HEK293 (cell line): ENCODE data around the gene ARPC2.
A peak's percentile ranks its signal among the peaks of the same experiment; 100 is the strongest.

Source experiments
- CTCF ChIA-PET: fragments of 350-600 bp; formaldehyde crosslinking; extraction: SDS; loops from one replicate; lab custom pipeline; 2021; ENCODE audit warnings: antibody characterized with exemption; lab: Yijun Ruan, JAX
- POLR2A ChIA-PET: fragments of 300-600 bp; formaldehyde crosslinking; extraction: SDS; loops from one replicate; lab custom pipeline; 2020; ENCODE audit warnings: antibody characterized with exemption, inconsistent platforms; lab: Yijun Ruan, JAX
- H3K27ac ChIP-seq: fragments of 200-500 bp; sonication (Bioruptor generic); 2 replicates; pipeline ENCODE4 v1.5.1; 2014; ENCODE audit warnings: low read depth, low read length, control low read depth, inconsistent platforms; ENCODE audit errors: extremely low read depth
- H3K36me3 ChIP-seq, 2 experiments: fragments of 200-500 bp in 1 of 2; sonication (Bioruptor generic) in 1 of 2; 1 replicate in 1 of 2; 2 replicates in 1 of 2; pipeline ENCODE4 v1.5.1; 2014 to 2017; ENCODE audit warnings: inconsistent platforms in 2 of 2, low read length in 2 of 2; ENCODE audit not compliant: control insufficient read depth in 2 of 2, insufficient read depth in 1 of 2
- H3K4me1 ChIP-seq: fragments of 200-500 bp; sonication (Bioruptor generic); 2 replicates; pipeline ENCODE4 v1.5.1; 2014; ENCODE audit warnings: mild to moderate bottlenecking, low read length, inconsistent platforms; ENCODE audit not compliant: control insufficient read depth, insufficient read depth
- H3K4me3 ChIP-seq: 2 replicates; pipeline ENCODE4 v1.5.1; 2011; ENCODE audit warnings: low read depth, mild to moderate bottlenecking, control low read depth, low read length, moderate library complexity
- H3K9me3 ChIP-seq: fragments of 200-500 bp; sonication (Bioruptor generic); 2 replicates; pipeline ENCODE4 v1.5.1; 2014; ENCODE audit warnings: low read depth, low read length, inconsistent platforms; ENCODE audit not compliant: control insufficient read depth, insufficient read depth
- EGR2 ChIP-seq: fragments of 450-650 bp; formaldehyde crosslinking; IDR thresholded peaks from 2 replicates; pipeline ENCODE4 v1.5.1; 2016; ENCODE audit warnings: low read depth, missing biosample characterization, missing genetic modification characterization
- KLF10 ChIP-seq: fragments of 450-650 bp; IDR thresholded peaks from 2 replicates; pipeline ENCODE4 v1.5.1; 2018; ENCODE audit warnings: missing biosample characterization, mild to moderate bottlenecking, missing genetic modification characterization
- OVOL3 ChIP-seq: fragments of 450-650 bp; formaldehyde crosslinking; IDR thresholded peaks from 2 replicates; pipeline ENCODE4 v1.5.1; 2016; ENCODE audit warnings: missing biosample characterization, missing genetic modification characterization
- SP3 ChIP-seq: fragments of 450-650 bp; formaldehyde crosslinking; IDR thresholded peaks from 2 replicates; pipeline ENCODE4 v1.5.1; 2016; ENCODE audit warnings: missing biosample characterization, missing genetic modification characterization
- ZNF266 ChIP-seq: fragments of 450-650 bp; formaldehyde crosslinking; IDR thresholded peaks from 2 replicates; pipeline ENCODE4 v1.5.1; 2016; ENCODE audit warnings: missing biosample characterization, missing genetic modification characterization, low read depth
- ZNF324 ChIP-seq: fragments of 450-650 bp; formaldehyde crosslinking; IDR thresholded peaks from 2 replicates; pipeline ENCODE4 v1.5.1; 2016; ENCODE audit warnings: missing biosample characterization, missing genetic modification characterization
- ZNF366 ChIP-seq: fragments of 450-650 bp; formaldehyde crosslinking; conservative IDR thresholded peaks from 2 replicates; pipeline ENCODE4 v1.5.1; 2016; ENCODE audit warnings: missing biosample characterization, missing genetic modification characterization
- ZNF510 ChIP-seq: fragments of 450-650 bp; formaldehyde crosslinking; IDR thresholded peaks from 2 replicates; pipeline ENCODE4 v1.5.1; 2018; ENCODE audit warnings: mild to moderate bottlenecking, missing genetic modification characterization, missing biosample characterization; ENCODE audit not compliant: insufficient replicate concordance
- ZNF514 ChIP-seq: fragments of 450-650 bp; formaldehyde crosslinking; IDR thresholded peaks from 2 replicates; pipeline ENCODE4 v1.5.1; 2016; ENCODE audit warnings: missing biosample characterization, missing genetic modification characterization
- ZNF518A ChIP-seq: fragments of 450-650 bp; formaldehyde crosslinking; conservative IDR thresholded peaks from 2 replicates; pipeline ENCODE4 v1.5.1; 2016; ENCODE audit warnings: low read depth, missing biosample characterization, missing genetic modification characterization
- ZNF555 ChIP-seq: fragments of 450-650 bp; formaldehyde crosslinking; conservative IDR thresholded peaks from 2 replicates; pipeline ENCODE4 v1.5.1; 2017; ENCODE audit warnings: missing biosample characterization, mild to moderate bottlenecking, missing genetic modification characterization, inconsistent platforms
- ZNF623 ChIP-seq: fragments of 450-650 bp; formaldehyde crosslinking; IDR thresholded peaks from 2 replicates; pipeline ENCODE4 v1.5.1; 2016; ENCODE audit warnings: missing biosample characterization, missing genetic modification characterization
- ZNF629 ChIP-seq: fragments of 450-650 bp; formaldehyde crosslinking; IDR thresholded peaks from 2 replicates; pipeline ENCODE4 v1.5.1; 2017; ENCODE audit warnings: missing biosample characterization, missing genetic modification characterization
- ZNF76 ChIP-seq: fragments of 450-650 bp; formaldehyde crosslinking; IDR thresholded peaks from 2 replicates; pipeline ENCODE4; 2016; ENCODE audit warnings: low read depth, missing biosample characterization, missing genetic modification characterization, borderline replicate concordance
- ZNF777 ChIP-seq: fragments of 450-650 bp; formaldehyde crosslinking; IDR thresholded peaks from 2 replicates; pipeline ENCODE4 v1.5.1; 2017; ENCODE audit warnings: missing biosample characterization, missing genetic modification characterization, borderline replicate concordance
- ZNF837 ChIP-seq: fragments of 450-650 bp; formaldehyde crosslinking; IDR thresholded peaks from 2 replicates; pipeline ENCODE4 v1.5.1; 2016; ENCODE audit warnings: missing biosample characterization, missing genetic modification characterization
- ZSCAN23 ChIP-seq: fragments of 450-650 bp; formaldehyde crosslinking; IDR thresholded peaks from 2 replicates; pipeline ENCODE4 v1.5.1; 2016; ENCODE audit warnings: missing biosample characterization, missing genetic modification characterization
- TF ChIP-seq, protein P1 (sequence below): fragments of 450-650 bp; formaldehyde crosslinking; IDR thresholded peaks from 2 replicates; pipeline ENCODE4 v1.5.1; 2016; ENCODE audit warnings: missing biosample characterization, missing genetic modification characterization, borderline replicate concordance
- TF ChIP-seq, protein P2 (sequence below): fragments of 450-650 bp; formaldehyde crosslinking; IDR thresholded peaks from 2 replicates; pipeline ENCODE4 v1.5.1; 2016; ENCODE audit warnings: missing biosample characterization, missing genetic modification characterization
- TF ChIP-seq, protein P3 (sequence below): fragments of 450-650 bp; formaldehyde crosslinking; IDR thresholded peaks from 2 replicates; pipeline ENCODE4 v1.5.1; 2016; ENCODE audit warnings: missing biosample characterization, missing genetic modification characterization, low read depth

Gene ARPC2

GRCh38 chr2:218226903-218227302, 9.9 kb downstream of the ARPC2 start:
- Histone ChIP-seq H3K27ac (no peak overlapping the region), H3K4me3 (no peak overlapping the region), H3K36me3 (peaks cover 34 to 79% of the 10 kb centered on the region in 2 experiments), H3K4me1 (peaks cover 21% of the 10 kb centered on the region), H3K9me3 (no peaks in the 10 kb centered on the region)
- CTCF ChIA-PET: interaction anchor here (0.7 kb wide), 1 partner anchor 59 kb away, joined by 3 read pairs; no protein-coding TSS in a partner anchor
- TF ChIP-seq ZNF837 (tag by site-specific recombination) (no peak), ZNF518A (tag by site-specific recombination) (no peak), ZNF623 (tag by site-specific recombination) (no peak), ZNF266 (tag by site-specific recombination) (no peak), ZNF555 (tag by site-specific recombination) (no peak)
- POLR2A ChIA-PET: interaction anchor here (2.0 kb wide), 1 partner anchor 10 kb away, joined by 9 read pairs; the partner anchor contains the start of gene ARPC2

DNA sequence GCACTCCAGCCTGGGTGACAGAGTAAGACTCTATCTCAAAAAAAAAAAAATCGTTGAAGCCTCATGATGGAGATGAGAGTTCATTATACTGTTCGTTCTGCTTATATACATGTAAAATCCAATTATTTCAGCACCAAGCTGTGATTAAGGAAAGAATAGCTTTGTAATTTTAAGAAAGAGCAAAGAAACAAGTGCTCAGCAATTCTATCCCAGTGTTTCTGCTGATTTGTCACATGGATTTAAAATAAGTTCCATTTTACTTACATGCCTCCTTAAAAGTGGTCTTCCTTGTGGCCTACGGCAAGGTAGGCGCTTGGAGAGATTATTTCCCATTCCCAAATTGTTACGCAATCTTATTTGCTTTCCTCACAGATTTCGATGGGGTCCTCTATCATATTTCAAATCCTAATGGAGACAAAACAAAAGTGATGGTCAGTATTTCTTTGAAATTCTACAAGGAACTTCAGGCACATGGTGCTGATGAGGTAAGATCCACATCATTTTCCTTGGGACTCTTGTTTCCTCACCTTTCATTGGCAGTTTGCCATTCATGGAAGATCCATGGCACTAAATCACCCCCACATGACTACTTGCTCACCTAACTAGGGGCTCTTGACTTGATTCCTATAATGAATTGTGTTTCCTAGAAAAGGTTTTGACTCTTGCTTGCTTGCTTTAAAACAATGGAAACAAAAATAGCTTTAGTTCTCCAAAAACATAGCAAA, 11.5 kb downstream of the ARPC2 start:
- Histone ChIP-seq H3K27ac (no peak overlapping the region), H3K9me3 (no peaks in the 10 kb centered on the region), H3K36me3 (peaks cover 41 to 87% of the 10 kb centered on the region in 2 experiments), H3K4me3 (no peak overlapping the region), H3K4me1 (peaks cover 8% of the 10 kb centered on the region)
- ChIA-PET POLR2A (no interaction called here), CTCF (no interaction called here)
- peak; percentile 55; the same call in 1 of the 2 replicates for TF ChIP-seq ZNF629
- TF ChIP-seq ZNF514 (tag by site-specific recombination): no peak
- TF ChIP-seq ZNF510 (tag by site-specific recombination): no peak

DNA sequence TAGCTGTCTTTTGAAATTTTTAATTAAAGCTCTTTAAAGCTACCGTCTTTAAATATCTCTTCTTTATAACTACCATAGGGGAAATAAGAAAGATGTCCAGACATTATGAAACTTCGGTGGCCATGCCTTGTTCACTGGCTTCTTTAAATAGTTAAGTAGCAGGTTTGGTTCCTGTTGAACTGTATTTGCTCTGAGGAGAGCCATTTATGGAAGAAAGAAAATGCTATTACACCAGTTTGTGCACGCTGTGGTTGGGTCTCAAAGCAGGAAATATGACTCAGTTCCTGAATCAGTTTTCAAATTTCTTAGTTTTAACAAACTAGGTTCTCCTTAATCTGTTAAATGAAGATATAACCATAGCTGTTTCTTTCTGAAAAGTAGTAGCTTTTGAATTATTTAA, 12.2 kb downstream of the ARPC2 start:
- H3K36me3 ChIP-seq: peaks cover 48 to 89% of the 10 kb centered on the region in 2 experiments
- TF ChIP-seq ZSCAN23 (tag by site-specific recombination) (no peak), ZNF324 (tag by site-specific recombination) (no peak), EGR2 (no peak), ZNF777 (no peak), SP3 (tag by site-specific recombination) (no peak), KLF10 (tag by site-specific recombination) (no peak), ZNF76 (tag by site-specific recombination) (no peak), ZNF366 (tag by site-specific recombination) (no peak), OVOL3 (tag by site-specific recombination) (no peak)
- TF ChIP-seq, protein P1, sequence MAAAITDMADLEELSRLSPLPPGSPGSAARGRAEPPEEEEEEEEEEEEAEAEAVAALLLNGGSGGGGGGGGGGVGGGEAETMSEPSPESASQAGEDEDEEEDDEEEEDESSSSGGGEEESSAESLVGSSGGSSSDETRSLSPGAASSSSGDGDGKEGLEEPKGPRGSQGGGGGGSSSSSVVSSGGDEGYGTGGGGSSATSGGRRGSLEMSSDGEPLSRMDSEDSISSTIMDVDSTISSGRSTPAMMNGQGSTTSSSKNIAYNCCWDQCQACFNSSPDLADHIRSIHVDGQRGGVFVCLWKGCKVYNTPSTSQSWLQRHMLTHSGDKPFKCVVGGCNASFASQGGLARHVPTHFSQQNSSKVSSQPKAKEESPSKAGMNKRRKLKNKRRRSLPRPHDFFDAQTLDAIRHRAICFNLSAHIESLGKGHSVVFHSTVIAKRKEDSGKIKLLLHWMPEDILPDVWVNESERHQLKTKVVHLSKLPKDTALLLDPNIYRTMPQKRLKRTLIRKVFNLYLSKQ: no peak
- TF ChIP-seq, protein P2, sequence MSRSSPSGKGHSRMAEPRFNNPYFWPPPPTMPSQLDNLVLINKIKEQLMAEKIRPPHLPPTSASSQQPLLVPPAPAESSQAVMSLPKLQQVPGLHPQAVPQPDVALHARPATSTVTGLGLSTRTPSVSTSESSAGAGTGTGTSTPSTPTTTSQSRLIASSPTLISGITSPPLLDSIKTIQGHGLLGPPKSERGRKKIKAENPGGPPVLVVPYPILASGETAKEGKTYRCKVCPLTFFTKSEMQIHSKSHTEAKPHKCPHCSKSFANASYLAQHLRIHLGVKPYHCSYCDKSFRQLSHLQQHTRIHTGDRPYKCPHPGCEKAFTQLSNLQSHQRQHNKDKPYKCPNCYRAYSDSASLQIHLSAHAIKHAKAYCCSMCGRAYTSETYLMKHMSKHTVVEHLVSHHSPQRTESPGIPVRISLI (tag by site-specific recombination): no peak
- TF ChIP-seq, protein P3, sequence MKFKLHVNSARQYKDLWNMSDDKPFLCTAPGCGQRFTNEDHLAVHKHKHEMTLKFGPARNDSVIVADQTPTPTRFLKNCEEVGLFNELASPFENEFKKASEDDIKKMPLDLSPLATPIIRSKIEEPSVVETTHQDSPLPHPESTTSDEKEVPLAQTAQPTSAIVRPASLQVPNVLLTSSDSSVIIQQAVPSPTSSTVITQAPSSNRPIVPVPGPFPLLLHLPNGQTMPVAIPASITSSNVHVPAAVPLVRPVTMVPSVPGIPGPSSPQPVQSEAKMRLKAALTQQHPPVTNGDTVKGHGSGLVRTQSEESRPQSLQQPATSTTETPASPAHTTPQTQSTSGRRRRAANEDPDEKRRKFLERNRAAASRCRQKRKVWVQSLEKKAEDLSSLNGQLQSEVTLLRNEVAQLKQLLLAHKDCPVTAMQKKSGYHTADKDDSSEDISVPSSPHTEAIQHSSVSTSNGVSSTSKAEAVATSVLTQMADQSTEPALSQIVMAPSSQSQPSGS: no peak
- CTCF ChIA-PET: interaction anchor here (0.6 to 2.0 kb wide), 6 partner anchors 10 to 1229 kb away, joined by 3 to 9 read pairs (median 4); no protein-coding TSS in a partner anchor
- H3K27ac ChIP-seq: no peak overlapping the region
- H3K4me3 ChIP-seq: no peak overlapping the region
- H3K4me1 ChIP-seq: peaks cover 8% of the 10 kb centered on the region
- POLR2A ChIA-PET: interaction anchor here (1.0 kb wide), 1 partner anchor 13 kb away, joined by 4 read pairs; no protein-coding TSS in a partner anchor
- no peaks in the 10 kb centered on the region for H3K9me3 ChIP-seq
